IPS-20b (cell line): ENCODE measurements around the gene AMFR.
"Not testable (repeated sequence)": the region's sequence is repeated elsewhere in the genome, so short reads cannot be mapped to it uniquely, and the experiment has no call there.

Source experiments
- H3K27ac ChIP-seq: one replicate; pipeline ENCODE4 v1.5.1; 2013; ENCODE audit warnings: low read length
- H3K27me3 ChIP-seq: 2 replicates; pipeline ENCODE4 v1.6.1; 2013; ENCODE audit warnings: mild to moderate bottlenecking, low read length, inconsistent platforms; ENCODE audit not compliant: insufficient read depth
- H3K36me3 ChIP-seq: 2 replicates; pipeline ENCODE4 v1.6.1; 2013; ENCODE audit warnings: low read depth, mild to moderate bottlenecking, inconsistent platforms, low read length, moderate library complexity; ENCODE audit not compliant: insufficient read depth
- H3K4me1 ChIP-seq: 2 replicates; pipeline ENCODE4 v1.6.1; 2013; ENCODE audit warnings: mild to moderate bottlenecking, control low read depth, inconsistent platforms, low read length, moderate library complexity; ENCODE audit not compliant: insufficient read depth
- H3K4me3 ChIP-seq: 2 replicates; pipeline ENCODE4 v1.5.1; 2013; ENCODE audit warnings: mild to moderate bottlenecking, low read length, inconsistent platforms
- H3K9ac ChIP-seq: 2 replicates; pipeline ENCODE4 v1.6.1; 2013; ENCODE audit warnings: low read depth, mild to moderate bottlenecking, inconsistent platforms, low read length, moderate library complexity
- H3K9me3 ChIP-seq: 2 replicates; pipeline ENCODE4 v1.6.1; 2013; ENCODE audit warnings: mild to moderate bottlenecking, low read depth, low read length, inconsistent platforms; ENCODE audit not compliant: insufficient read depth

Gene AMFR

DNA sequence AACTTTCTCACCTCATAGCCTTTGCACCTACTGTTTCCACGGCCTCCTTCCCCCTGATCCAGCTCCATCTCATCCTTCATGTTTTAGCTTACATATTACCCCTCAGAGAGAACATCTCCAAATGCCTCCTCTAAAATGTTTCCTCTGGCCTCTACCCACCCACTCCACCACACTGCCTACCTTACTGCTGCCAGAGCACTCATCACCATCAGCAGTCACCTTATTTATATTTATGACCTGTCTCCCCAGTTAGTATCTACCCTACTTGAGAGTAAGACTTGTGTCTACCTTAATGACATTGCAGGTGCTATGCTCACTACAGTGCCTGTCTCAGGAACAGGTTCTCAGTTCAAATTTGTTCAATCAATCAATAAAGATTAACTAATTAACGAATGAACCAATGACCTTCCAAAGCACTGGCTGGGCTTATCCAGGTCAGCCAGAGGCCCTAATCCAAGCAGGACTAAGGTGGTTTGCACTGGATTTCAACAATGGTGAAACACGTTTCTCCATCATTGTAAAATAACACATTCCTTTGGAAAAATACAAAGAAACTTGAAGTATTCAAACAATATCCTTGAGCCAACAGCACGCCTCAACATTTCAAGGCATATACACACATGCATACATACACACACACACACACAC is 41.1 kb downstream of the AMFR start:
- Histone ChIP-seq H3K27ac (no peak overlapping the region), H3K9ac (no peak overlapping the region), H3K36me3 (peaks cover 38% of the 10 kb centered on the region), H3K4me3 (no peak overlapping the region), H3K4me1 (no peaks in the 10 kb centered on the region), H3K9me3 (peaks cover 18% of the 10 kb centered on the region), H3K27me3 (no peaks in the 10 kb centered on the region)

DNA sequence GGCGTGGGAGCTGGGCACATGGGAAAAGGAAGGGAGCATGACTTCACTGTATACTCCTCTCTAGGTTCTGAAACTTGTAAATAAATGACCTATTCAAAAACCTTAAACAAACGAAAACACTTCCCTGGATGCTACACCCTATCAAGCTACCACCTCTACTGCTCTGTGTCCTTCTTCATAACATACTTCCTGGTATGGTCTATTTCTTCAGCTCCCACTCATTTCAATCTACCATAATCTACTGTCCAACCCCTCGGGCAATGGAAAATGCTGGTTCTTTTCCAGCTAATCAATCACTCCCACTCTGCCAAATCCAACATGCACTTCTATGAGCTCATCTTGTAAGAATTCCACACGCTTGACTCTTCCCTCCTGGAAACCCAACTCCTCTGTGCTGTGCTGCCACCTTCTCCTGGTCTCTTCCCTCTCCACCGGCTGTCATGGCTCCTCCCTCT is 42.4 kb downstream of the AMFR start:
- H3K4me1 ChIP-seq: no peaks in the 10 kb centered on the region
- peaks cover 33% of the 10 kb centered on the region for H3K36me3 ChIP-seq
- H3K27ac ChIP-seq: no peak overlapping the region
- H3K9ac ChIP-seq: no peak overlapping the region
- no peaks in the 10 kb centered on the region for H3K27me3 ChIP-seq
- peaks cover 18% of the 10 kb centered on the region for H3K9me3 ChIP-seq
- H3K4me3 ChIP-seq: no peak overlapping the region

DNA sequence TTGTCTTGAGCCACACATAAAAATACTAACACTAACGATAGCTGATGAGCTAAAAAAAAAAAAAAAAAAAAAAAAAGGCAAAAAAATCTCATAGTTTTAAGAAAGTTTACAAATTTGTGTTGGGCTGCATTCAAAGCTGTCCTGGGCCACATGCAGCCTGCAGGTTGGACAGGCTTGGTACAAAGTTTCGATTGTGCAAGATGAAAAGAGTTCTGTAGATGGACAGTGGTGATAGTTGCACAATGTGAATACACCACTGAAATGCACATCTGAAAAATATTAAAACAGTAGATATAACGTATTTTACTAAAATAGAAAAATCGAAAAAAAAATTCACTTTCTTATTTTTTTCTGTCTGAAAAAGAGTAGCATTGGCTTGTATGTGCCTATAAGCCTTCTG is 42.9 kb downstream of the AMFR start:
- Histone ChIP-seq H3K9ac (no peak overlapping the region), H3K9me3 (peaks cover 18% of the 10 kb centered on the region), H3K4me1 (no peaks in the 10 kb centered on the region), H3K27ac (no peak overlapping the region), H3K27me3 (no peaks in the 10 kb centered on the region), H3K36me3 (peaks cover 28% of the 10 kb centered on the region), H3K4me3 (no peak overlapping the region)

DNA sequence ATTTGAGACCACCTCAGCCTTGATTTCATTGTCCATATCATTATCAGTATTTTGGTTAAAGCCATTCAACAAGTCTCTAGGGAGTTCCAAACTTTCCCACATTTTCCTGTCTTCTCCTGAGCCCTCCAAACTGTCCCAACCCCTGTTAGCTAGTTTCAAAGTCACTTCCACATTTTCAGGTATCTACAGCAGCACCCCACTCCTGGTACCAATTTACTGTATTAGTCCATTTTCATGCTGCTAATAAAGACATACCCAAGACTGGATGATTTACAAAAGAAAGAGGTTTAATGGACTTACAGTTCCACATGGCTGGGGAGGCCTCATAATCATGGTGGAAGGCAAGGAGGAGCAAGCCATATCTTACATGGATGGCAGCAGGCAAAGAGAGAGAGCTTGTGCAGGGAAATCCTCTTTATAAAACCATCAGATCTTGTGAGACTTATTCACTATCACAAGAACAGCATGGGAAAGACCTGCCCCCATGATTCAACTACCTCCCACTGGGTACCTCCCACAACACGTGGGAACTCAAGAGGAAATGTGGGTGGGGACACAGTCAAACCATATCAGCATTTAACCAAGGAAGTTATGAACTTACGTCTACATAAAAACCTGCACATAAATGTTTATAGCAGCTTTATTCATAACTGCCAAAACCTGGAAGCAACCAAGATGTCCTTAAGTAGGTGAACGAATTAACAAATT is 44.4 kb downstream of the AMFR start:
- H3K4me3 ChIP-seq, H3K9ac ChIP-seq, H3K27ac ChIP-seq, H3K4me1 ChIP-seq, H3K27me3 ChIP-seq: not testable (repeated sequence)
- H3K9me3 ChIP-seq: peaks cover 18% of the 10 kb centered on the region
- H3K36me3 ChIP-seq: peaks cover 26% of the 10 kb centered on the region

DNA sequence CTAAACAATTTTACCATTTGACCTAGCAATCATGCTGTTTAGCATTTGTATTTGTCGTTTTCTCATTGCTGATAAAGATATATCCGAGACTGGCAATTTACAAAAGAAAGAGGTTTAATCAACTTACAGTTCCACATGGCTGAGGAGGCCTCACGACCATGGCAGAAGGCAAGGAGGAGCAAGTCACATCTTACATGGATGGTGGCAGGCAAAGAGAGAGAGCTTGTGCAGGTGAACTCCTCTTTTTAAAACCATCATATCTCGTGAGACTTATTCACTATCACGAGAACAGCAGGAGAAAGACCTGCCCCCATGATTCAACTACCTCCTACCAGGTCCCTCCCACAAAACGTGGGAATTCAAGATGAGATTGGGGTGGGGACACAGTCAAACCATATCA is 46.3 kb downstream of the AMFR start:
- not testable (repeated sequence) for H3K9ac ChIP-seq, H3K27me3 ChIP-seq, H3K4me3 ChIP-seq, H3K27ac ChIP-seq, H3K4me1 ChIP-seq
- H3K9me3 ChIP-seq: peaks cover 18% of the 10 kb centered on the region
- peaks cover 23% of the 10 kb centered on the region for H3K36me3 ChIP-seq

DNA sequence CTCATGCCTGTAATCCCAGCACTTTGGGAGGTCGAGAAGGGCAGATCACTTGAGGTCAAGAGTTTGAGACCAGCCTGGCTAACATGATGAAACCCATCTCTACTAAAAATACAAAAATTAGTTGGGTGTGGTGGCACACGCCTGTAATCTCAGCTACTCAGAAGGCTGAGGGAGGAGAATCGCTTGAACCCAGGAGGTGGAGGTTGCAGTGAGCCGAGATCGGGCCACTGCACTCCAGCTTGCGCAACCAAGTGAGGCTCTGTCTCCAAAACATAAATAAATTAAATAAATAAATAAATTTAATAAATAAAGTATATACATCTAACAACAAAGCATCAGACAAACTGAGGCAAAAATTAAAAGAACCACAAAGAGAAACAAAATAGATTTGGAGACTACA is 49.6 kb downstream of the AMFR start:
- not testable (repeated sequence) for H3K4me1 ChIP-seq, H3K27me3 ChIP-seq, H3K4me3 ChIP-seq, H3K27ac ChIP-seq, H3K36me3 ChIP-seq, H3K9me3 ChIP-seq, H3K9ac ChIP-seq

DNA sequence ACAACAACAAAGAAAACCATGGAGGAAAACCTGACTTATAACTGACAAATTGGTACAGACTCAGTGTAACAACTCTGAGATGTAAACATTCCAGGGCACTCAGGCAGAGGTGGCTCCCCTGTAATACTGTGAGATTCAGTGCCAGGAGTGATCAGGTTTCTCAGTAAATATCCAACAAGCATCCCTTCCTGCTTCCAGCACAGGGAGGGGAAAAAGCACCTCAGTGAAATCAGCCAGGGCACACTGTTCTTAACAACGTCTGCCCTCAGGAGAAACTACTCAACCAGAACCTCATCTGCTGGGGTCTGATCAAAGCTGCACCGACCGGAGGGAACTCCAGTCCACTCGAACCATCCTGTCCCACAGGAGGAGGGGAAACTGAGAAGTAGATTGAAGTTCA is 52.3 kb downstream of the AMFR start:
- Histone ChIP-seq H3K9me3 (no peaks in the 10 kb centered on the region), H3K4me3 (no peak overlapping the region), H3K27ac (no peak overlapping the region), H3K36me3 (peaks cover 6% of the 10 kb centered on the region; the same call in 1 of the 2 replicates), H3K27me3 (no peaks in the 10 kb centered on the region), H3K9ac (no peak overlapping the region), H3K4me1 (0 out of 2 replicates have a peak, but pooled peaks cover 3% of the 10 kb centered on the region)

DNA sequence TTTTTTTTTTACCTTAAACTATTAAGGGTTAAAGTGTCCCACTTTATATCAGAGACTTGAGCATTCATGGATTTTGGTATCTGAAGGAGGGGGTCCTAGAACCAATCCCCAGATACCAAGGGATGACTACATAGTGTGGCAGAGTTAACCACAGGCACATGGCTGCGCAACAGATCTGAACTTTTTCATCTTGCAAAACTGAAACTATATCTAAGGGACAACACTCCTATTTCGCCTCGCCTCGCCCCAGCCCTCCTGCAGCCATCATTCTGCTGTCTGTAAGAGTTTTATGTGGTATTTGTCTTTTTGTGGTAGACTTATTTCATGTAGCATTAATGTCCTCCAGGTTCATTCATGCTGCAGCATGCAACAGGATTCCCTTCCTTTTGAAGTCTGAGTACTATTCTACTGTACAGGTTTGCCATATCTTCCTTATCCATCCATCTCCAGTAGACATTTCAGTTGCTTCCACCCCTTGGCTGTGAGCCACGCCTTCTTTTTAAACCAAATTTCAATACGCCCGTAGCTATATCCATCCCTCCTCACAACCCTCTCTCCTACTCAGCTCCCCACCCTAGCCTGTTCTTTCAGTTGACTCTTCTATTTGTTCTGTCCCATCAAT is 53.2 kb downstream of the AMFR start:
- H3K4me3 ChIP-seq: no peak overlapping the region
- H3K27me3 ChIP-seq: no peaks in the 10 kb centered on the region
- H3K4me1 ChIP-seq: 0 out of 2 replicates have a peak, but pooled peaks cover 3% of the 10 kb centered on the region
- no peaks in the 10 kb centered on the region for H3K9me3 ChIP-seq
- no peak overlapping the region for H3K27ac ChIP-seq
- H3K36me3 ChIP-seq: peaks cover 6% of the 10 kb centered on the region; the same call in 1 of the 2 replicates
- H3K9ac ChIP-seq: no peak overlapping the region

DNA sequence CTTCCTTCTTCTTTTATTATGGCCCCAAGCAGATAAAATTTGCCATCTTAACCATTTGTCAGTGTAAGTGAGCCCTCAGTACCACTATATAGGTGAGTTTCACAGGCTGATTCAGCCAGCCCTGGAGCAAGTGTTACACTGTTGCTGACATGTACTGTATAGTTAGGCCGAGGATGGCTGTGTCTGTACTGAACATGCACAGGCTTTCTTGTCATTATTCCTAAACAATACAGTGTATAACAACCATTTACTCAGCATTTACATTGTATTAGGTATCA is 53.7 kb downstream of the AMFR start:
- no peak overlapping the region for H3K9ac ChIP-seq

DNA sequence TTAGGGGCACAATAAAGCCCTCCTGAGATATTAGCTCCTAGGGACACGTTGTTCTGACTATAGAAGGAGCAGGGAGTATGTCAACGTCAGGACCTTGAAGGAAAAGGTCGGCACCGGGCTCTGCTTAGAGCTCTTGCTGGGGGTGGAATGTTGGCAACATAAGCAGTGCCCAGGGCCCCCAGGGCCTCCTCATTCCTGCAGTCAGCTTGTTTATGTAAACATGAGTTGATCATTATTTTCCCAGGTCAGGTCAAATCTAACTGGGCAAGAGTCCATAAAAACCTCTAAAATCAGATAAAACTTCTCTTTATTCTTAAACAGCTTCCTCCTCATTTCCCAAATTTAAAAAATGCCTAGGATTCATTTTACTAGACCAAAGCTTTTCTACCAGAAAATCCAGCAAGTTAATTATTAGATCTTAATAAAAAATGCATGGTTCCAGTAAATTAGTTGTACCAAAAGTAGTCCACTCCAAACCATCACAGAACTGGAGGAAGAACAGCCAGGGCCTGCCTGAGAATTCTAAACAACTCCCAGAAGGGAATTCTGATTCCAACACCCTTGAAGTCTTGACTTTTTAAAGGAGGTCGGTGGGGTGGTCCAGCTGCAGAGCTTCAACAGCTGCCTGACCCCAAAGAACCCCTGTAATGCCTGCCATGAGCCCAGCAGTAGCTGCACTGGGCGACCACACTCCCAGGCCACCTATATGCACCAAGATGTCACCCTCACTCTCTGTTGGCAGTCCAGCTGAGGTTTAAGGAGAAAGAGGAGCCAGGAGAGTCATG is 54.3 kb downstream of the AMFR start:
- no peak overlapping the region for H3K9ac ChIP-seq
- no peak overlapping the region for H3K27ac ChIP-seq
- H3K27me3 ChIP-seq: no peaks in the 10 kb centered on the region
- no peak overlapping the region for H3K4me3 ChIP-seq
- H3K36me3 ChIP-seq: peaks cover 6% of the 10 kb centered on the region; the same call in 1 of the 2 replicates
- 0 out of 2 replicates have a peak, but pooled peaks cover 3% of the 10 kb centered on the region for H3K4me1 ChIP-seq
- H3K9me3 ChIP-seq: no peaks in the 10 kb centered on the region

More for the DNA sequence above, 53.7 kb downstream of the AMFR start:
- Histone ChIP-seq H3K27me3 (no peaks in the 10 kb centered on the region), H3K4me1 (0 out of 2 replicates have a peak, but pooled peaks cover 3% of the 10 kb centered on the region), H3K36me3 (peaks cover 6% of the 10 kb centered on the region; the same call in 1 of the 2 replicates), H3K4me3 (no peak overlapping the region), H3K9me3 (no peaks in the 10 kb centered on the region), H3K27ac (no peak overlapping the region)

DNA sequence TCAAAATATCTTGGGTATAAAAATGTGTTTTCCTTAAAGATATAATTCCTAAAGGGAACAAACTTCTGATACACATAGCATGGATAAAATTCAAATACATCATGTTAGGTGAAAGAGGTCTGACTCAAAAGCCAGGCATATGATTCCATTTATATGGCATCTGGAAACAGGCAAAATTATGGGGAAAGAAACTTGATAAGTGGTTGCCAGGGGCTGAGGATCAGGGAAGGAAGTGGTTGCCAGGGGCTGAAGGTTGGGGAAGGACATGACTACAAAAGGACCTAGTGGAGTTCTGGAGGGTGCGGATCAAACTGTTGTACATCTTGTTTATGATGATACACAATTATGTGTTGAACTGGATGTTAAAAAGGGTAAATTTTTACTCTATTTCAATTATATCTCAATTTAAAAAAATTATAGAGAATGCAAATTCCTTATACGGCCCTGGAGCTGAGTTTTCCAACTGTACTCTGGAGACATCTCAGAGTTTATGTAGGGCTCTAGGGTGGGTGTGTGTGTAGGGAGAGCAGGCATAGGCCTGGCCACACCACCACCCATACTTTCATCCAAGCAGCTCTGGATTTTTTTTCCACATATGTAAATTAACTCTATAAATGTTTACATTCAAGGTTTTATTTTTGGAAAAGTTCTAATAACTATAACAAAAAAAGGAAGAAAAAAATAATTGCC is 55.0 kb downstream of the AMFR start:
- H3K4me1 ChIP-seq: 0 out of 2 replicates have a peak, but pooled peaks cover 3% of the 10 kb centered on the region
- no peaks in the 10 kb centered on the region for H3K9me3 ChIP-seq
- H3K27me3 ChIP-seq: no peaks in the 10 kb centered on the region
- no peak overlapping the region for H3K9ac ChIP-seq
- H3K4me3 ChIP-seq: no peak overlapping the region
- peaks cover 6% of the 10 kb centered on the region; the same call in 1 of the 2 replicates for H3K36me3 ChIP-seq
- H3K27ac ChIP-seq: no peak overlapping the region
